HG03460 (cell line): ENCODE data around the gene GSTO2.

Experiments
- ATAC-seq: cut with Tn5 transposase; IDR thresholded peaks from one replicate; pipeline ENCODE4 v1.9.1; 2021; ENCODE audit not compliant: unreplicated experiment

Gene GSTO2

GRCh38 chr10:104253606-104254410, 15.2 kb upstream of the GSTO2 start:
- ATAC-seq: no peak

GRCh38 chr10:104254493-104255310, 14.3 kb upstream of the GSTO2 start, which contains the start of gene GSTO1:
Gene GSTO1 (plus strand): TSS chr10:104254892. CDS start chr10:104254929, 37 bp downstream.
- ATAC-seq: peak; percentile 87

GRCh38 chr10:104255311-104255981, 13.5 kb upstream of the GSTO2 start:
- no peak for ATAC-seq

GRCh38 chr10:104256335-104256961, 12.5 kb upstream of the GSTO2 start:
- ATAC-seq: no peak

- no peak for ATAC-seq
Observed at GRCh38 chr10:104257235-104257634, 11.7 kb upstream of the GSTO2 start.

- no peak for ATAC-seq
Observed at GRCh38 chr10:104258209-104258608, 10.8 kb upstream of the GSTO2 start.

GRCh38 chr10:104259456-104259855, 9.5 kb upstream of the GSTO2 start:
- ATAC-seq: no peak

- ATAC-seq: no peak
Observed at GRCh38 chr10:104259999-104260774, 8.8 kb upstream of the GSTO2 start.

GRCh38 chr10:104260775-104261115, 8.2 kb upstream of the GSTO2 start:
- ATAC-seq: no peak

- ATAC-seq: no peak
Observed at GRCh38 chr10:104262055-104262454, 6.9 kb upstream of the GSTO2 start.

GRCh38 chr10:104264783-104265182, 4.2 kb upstream of the GSTO2 start:
- ATAC-seq: no peak

- no peak for ATAC-seq
Observed at GRCh38 chr10:104267721-104268404, 1.1 kb upstream of the GSTO2 start.

- ATAC-seq: no peak
Observed at GRCh38 chr10:104268405-104268712, 625 bp upstream of the GSTO2 start.

GRCh38 chr10:104273286-104273685, 4.3 kb downstream of the GSTO2 start:
- no peak for ATAC-seq

- no peak for ATAC-seq
Observed at GRCh38 chr10:104273899-104274575, 5.1 kb downstream of the GSTO2 start.

- ATAC-seq: peak; percentile 77
Observed at GRCh38 chr10:104274762-104275721, 6.1 kb downstream of the GSTO2 start.

GRCh38 chr10:104276192-104276591, 7.2 kb downstream of the GSTO2 start:
- no peak for ATAC-seq

GRCh38 chr10:104277785-104278184, 8.8 kb downstream of the GSTO2 start:
- ATAC-seq: no peak
